Measurements from ENCODE around the gene FAM156B.
A peak's percentile ranks its signal among the peaks of the same experiment; 100 is the strongest.
"Not testable (repeated sequence)": the region's sequence is repeated elsewhere in the genome, so short reads cannot be mapped to it uniquely, and the experiment has no call there.

Gene FAM156B

DNA sequence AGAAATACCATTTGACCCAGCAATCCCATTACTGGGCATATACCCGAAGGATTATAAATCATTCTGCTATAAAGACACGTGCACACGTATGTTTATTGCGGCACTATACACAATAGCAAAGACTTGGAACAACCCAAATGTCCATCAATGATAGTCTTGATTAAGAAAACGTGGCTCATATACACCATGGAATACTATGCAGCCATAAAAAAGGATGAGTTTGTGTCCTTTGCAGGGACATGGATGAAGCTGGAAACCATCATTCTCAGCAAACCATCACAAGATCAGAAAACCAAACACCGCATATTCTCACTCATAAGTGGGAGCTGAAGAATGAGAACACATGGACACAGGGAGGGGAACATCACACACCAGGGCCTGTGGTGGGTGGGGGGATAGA, 33.1 kb downstream of the FAM156B start:
- not testable (repeated sequence) for DNase-seq

- DNase-seq, result no peak
Observed at GRCh38 chrX:52933213-52933612, 36.1 kb downstream of the FAM156B start.

- DNase-seq, result no peak
Observed at GRCh38 chrX:52933976-52934703, 37.0 kb downstream of the FAM156B start.

- DNase-seq, result peak; percentile 94
Observed at GRCh38 chrX:52934704-52935469, 37.8 kb downstream of the FAM156B start.

GRCh38 chrX:52935470-52935784, 38.3 kb downstream of the FAM156B start:
- not testable (repeated sequence) for DNase-seq

GRCh38 chrX:52940704-52941103, 43.6 kb downstream of the FAM156B start:
- DNase-seq, result not testable (repeated sequence)

DNA sequence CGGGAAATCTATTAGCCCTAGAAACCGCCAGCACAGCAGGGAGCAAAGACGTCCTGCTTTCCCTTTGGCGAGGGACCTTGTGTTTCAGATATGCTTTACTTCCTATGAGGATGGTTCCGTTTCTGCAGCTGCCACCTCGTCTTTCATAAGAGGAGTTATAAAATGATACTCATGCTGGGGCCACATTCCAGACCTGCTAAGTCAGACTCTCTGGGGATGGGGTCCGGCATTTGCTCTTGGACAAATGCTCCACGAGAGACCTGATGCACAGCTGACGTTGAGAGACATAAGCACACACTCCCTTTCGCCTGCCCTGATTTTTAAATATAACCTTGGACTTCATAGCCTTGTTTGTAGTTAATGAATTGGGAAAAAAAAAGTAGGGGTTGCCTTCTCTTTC, 44.6 kb downstream of the FAM156B start:
- DNase-seq, result not testable (repeated sequence)

DNA sequence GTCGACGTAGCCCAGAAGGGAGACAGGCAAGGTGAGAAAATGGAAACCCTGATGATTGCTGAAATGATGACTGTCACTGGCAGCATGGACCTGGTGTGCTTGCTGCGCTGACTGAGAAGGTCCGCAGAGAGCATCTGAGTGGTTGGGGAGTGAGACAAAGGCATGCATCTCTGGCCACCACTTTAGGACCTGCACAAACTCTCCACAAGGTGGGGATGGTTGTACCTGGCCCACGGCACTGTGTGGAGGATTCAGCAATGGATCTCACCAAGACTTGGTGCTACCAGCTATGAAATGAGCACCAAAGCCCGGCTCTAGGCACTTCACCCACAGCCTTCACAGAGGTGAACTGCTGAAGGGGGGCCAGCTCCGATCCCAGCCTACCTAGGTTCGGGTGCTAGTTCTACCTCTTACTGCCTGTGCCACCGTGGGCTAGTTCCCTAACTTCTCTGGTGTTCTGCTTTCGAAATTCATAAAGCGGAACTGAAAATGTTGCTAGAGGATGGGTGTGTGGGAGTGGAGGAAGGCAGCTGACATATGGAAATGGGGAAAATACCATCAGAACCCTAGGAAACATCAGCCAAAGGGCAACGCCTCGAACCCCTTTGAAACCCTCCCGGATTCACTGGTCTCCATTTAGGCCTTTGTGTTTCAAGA, 48.8 kb downstream of the FAM156B start:
- not testable (repeated sequence) for DNase-seq

DNA sequence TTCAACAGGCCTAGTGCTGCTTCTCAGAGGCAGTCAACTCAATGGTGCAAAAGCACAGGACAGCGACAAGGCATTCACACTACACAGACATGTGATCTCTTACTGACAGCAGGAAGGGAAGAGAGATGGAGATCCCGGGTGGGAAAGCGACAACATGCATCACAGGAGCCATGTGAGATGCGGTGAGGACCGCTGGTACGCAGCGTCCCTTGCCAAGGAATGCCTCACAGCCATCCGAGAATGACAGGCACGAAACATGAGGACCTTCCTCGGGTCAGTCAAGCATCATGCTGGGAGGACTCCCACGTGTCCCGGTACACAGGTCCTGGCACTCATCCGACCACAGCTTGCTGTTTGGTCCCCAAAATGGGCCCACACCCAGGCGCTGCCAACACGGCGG, 50.4 kb downstream of the FAM156B start:
- not testable (repeated sequence) for DNase-seq

GRCh38 chrX:52948265-52948664, 51.1 kb downstream of the FAM156B start:
- DNase-seq, result not testable (repeated sequence)

- DNase-seq, result not testable (repeated sequence)
Observed at GRCh38 chrX:52949325-52949724, 52.2 kb downstream of the FAM156B start.

DNA sequence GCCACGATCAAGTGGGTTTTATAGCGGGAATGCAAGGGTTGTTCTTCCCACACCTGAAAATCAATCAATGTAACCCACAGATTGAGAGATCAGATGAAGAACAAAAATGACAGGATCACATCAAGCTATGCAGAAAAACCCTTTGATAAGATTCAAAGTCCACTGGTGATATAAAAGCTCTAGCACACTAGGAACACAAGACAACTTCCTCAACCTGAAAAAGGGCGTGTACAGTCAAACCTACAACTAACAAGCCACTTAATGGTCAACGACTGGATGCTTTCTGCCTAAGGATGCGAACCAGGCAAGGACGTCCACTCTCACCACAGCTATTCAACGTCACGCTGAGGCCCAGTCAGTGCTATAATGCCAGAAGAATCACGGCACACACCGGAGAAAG, 52.8 kb downstream of the FAM156B start:
- DNase-seq, result not testable (repeated sequence)

All from CD4-positive, alpha-beta T cell treated with Interleukin-17A for 1 hour (primary cell).